ENCODE data around the gene FAM234B. TPM values are rescaled to one million over a fixed set of nuclear protein-coding genes. Genes with fewer than 3 reads are reported as not detected.

Gene FAM234B
- total RNA-seq, 4 donors from 2014 or later: 6.3 to 14.2 (median 7.5) TPM

DNA sequence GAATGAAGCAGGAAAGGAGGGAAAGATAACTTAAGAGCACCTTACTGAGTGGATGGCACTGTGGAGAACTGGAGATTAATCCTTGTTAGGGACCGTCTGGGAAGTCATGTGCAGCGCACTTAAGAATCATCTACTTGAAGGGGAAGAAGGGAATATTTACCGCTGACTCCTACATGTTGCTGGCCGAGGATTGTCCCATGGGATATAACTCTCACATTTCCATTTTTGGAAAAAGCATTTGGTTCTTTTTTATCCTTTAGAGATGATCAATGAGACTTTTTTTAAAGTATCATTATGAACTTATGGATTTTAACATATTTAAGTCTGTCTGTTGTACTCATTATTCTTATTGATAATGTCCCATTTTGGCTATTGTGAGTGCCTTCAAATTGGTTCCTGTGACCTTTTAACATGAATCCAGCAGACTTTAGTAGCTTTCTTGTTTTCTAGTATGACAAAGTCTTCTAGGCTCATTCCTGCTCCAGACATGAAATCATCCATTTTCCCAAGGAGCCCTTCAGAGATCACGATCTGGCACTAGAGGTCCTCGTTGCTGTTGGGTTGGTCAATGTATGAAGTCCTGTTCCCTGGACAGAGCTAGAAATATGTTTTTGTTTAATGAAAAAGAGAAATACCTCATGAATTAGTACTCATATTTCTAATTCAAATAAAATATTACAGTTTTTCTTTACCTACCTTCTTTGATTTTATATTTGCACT is 20.2 kb upstream of the FAM234B start:
- TF ChIP-seq, protein P1, sequence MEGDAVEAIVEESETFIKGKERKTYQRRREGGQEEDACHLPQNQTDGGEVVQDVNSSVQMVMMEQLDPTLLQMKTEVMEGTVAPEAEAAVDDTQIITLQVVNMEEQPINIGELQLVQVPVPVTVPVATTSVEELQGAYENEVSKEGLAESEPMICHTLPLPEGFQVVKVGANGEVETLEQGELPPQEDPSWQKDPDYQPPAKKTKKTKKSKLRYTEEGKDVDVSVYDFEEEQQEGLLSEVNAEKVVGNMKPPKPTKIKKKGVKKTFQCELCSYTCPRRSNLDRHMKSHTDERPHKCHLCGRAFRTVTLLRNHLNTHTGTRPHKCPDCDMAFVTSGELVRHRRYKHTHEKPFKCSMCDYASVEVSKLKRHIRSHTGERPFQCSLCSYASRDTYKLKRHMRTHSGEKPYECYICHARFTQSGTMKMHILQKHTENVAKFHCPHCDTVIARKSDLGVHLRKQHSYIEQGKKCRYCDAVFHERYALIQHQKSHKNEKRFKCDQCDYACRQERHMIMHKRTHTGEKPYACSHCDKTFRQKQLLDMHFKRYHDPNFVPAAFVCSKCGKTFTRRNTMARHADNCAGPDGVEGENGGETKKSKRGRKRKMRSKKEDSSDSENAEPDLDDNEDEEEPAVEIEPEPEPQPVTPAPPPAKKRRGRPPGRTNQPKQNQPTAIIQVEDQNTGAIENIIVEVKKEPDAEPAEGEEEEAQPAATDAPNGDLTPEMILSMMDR (IDR thresholded peaks at IDR 0.05): no peak
- DNase-seq (ENCODE audit: low spot score) (no peak), ATAC-seq (ENCODE audit: low FRiP score) (peak; percentile 57)

DNA sequence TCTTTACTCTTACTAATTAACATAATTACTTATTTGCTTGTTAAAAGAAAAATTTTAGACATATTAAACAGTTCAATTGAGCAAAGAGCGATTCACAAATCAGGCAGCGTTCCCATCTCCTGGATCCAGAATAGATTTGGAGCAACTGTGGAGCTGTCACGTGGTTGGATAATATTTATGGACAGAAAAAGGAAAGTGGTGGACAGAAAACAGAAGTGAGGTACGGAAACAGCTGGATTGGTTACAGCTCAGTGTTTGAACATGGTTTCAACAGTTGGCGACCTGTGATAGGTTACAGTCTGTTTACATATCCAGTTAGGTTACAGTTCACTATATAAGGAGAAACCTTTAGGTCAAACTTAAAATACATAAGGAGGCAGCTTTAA is 19.7 kb upstream of the FAM234B start:
- no peak for DNase-seq (ENCODE audit: low spot score)
- no peak for ATAC-seq (ENCODE audit: low FRiP score)
- TF ChIP-seq, protein P1 (IDR thresholded peaks at IDR 0.05): no peak

DNA sequence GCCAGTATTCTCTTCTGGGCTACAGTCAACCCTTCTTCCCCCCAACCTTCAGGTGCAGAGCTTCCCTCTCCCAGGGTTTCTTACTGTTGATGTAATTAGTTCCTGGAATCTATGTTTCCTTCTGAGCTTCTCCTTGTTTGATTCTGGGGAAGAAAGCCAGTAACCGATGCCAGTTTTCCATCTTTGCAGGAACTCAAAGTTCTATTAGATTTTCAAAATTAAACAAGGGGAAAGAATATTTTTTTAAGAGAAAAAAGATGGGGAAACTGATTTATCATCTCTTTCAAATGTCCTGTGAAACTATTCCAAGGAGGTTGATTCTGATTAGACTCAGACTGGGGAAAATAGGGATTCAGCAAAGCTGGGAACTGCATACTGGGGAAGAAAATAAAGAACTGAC is 17.9 kb upstream of the FAM234B start:
- DNase-seq (ENCODE audit: low spot score) (no peak), ATAC-seq (ENCODE audit: low FRiP score) (no peak)
- TF ChIP-seq, protein P1 (IDR thresholded peaks at IDR 0.05): no peak

DNA sequence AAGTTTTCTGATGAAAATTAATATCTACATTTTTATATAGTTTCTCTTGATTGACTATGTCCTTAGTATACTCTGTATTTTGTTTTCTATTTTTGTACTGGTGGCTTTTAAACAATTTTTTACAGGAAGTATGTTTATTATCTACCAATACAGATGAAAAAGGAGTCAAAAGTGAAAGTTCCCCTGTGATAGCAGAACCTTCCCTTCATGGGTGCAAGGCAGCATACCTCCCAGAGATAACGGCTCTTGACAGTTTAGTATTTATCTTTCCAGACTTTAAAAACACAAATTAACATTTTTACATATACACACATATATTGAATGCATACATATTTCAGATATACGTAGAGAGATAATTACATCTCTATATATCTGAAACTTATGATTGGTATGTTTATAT is 17.1 kb upstream of the FAM234B start:
- DNase-seq (ENCODE audit: low spot score) (no peak), ATAC-seq (ENCODE audit: low FRiP score) (no peak)
- TF ChIP-seq, protein P1 (IDR thresholded peaks at IDR 0.05): no peak

DNA sequence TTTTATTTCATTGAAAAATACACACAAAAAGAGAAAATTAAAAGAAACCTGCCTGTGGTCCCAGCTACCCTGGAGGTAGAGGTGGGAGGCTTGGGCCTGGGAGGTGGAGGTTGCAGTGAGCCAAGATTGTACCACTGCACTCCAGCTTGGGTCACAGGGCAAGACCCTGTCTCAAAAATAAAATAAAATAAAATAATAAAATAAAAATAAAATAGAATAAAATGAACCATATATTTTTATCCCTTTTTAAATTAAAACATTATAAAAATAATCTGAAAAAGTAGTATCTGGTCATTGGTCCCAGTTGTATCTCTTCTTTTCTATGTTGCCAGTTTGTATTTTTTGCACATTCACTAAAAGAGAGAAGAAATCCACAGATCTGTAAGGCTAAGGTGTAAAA is 16.7 kb upstream of the FAM234B start:
- ATAC-seq (ENCODE audit: low FRiP score) (no peak), DNase-seq (ENCODE audit: low spot score) (no peak)
- TF ChIP-seq, protein P1 (IDR thresholded peaks at IDR 0.05): no peak

DNA sequence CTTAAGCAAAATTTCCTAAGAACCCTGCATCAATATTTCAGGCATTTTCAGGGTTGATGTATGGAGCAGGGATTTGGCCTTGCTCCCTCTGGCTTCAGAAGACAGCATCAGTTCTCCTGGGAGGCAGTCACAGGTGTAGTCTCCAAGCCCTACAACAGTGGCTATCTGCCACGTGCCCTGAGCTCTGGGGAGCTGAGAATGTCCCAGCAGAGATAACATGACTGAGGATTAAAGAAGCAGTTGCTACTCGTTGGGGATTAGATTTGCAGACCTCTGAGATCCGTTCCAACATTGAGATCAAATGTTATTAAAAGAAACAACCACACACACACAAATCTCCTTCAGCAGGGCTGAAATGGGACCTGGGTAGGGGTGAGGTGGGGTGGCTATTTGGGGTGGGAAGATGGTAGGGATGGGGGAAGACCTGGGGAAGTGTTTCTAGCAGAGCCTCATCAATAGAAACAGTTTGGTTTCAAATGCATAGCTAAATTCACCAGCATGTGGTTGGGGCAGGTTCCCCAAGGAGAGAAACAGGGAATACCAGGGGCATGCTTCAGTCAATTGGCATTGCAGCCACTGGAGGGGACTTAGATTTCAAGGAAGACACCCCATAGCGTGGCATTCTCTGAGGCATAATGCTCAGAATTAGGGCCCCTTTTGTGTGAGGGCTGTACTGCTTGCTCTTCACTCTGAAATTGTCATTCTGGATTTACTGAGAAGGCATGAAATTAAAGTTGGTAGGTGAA is 15.2 kb upstream of the FAM234B start:
- no peak for ATAC-seq (ENCODE audit: low FRiP score)
- TF ChIP-seq, protein P1 (IDR thresholded peaks at IDR 0.05): no peak

More for the DNA sequence above, 15.2 kb upstream of the FAM234B start:
- no peak for DNase-seq (ENCODE audit: low spot score)

Measured in omental fat pad (tissue), 4 donors.